Fibroblast of mammary gland (primary cell): ENCODE results near the gene UBAP2.
"Not testable (repeated sequence)": the region's sequence is repeated elsewhere in the genome, so short reads cannot be mapped to it uniquely, and the experiment has no call there.

Source experiments
- DNase-seq: peaks from one replicate; pipeline ENCODE4 v3.0.0-alpha.2; 2010; ENCODE audit warnings: low read depth
- H3K4me3 ChIP-seq: 2 replicates; pipeline ENCODE4 v1.5.1; 2011; ENCODE audit warnings: low read depth, mild to moderate bottlenecking, low read length, moderate library complexity; ENCODE audit not compliant: control insufficient read depth
- TF ChIP-seq, protein P1 (sequence below): conservative IDR thresholded peaks from 2 replicates; pipeline ENCODE4 v1.5.1; 2011; ENCODE audit warnings: low read depth, low read length, inconsistent platforms; ENCODE audit not compliant: control insufficient read depth, insufficient read depth

UBAP2 gene

DNA sequence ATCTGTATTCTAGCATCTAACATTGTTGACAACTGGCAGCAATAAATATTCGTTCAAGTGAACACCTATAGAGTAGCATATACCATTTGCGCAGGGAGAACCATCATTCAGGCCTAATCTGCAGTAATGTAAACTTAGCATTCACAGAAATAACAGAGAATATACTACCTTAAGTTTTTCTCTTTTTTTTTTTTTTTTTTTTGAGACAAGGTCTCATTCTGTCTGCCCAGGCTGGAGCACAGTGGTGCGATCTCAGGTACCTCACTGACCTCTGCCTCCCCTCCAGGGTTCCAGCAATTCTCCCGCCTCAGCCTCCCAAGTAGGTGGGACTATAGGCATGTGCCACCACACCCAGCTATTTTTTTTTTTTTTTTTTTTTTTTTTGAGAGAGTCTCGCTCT lies 12.1 kb downstream of the UBAP2 start:
- DNase-seq = no peak
- H3K4me3 ChIP-seq = no peak overlapping the region

DNA sequence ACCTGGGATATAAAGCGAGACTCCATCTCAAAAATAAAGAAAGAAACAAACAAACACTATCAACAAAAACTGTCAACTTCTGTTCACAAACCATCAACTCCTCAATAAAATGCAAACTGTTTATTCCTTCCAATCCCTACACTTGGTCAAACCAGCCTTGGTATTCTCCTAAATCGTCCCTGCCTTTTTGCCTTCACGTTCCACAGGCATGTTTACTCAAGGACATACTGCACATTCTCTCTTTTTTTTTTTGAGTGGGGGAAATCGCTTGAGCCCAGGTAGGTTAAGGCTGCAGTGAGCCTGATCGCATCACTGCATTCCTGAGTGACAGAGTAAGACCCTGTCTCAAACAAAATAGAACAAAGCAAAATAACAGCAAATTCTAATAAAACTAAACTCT lies 13.0 kb downstream of the UBAP2 start:
- TF ChIP-seq, protein P1, sequence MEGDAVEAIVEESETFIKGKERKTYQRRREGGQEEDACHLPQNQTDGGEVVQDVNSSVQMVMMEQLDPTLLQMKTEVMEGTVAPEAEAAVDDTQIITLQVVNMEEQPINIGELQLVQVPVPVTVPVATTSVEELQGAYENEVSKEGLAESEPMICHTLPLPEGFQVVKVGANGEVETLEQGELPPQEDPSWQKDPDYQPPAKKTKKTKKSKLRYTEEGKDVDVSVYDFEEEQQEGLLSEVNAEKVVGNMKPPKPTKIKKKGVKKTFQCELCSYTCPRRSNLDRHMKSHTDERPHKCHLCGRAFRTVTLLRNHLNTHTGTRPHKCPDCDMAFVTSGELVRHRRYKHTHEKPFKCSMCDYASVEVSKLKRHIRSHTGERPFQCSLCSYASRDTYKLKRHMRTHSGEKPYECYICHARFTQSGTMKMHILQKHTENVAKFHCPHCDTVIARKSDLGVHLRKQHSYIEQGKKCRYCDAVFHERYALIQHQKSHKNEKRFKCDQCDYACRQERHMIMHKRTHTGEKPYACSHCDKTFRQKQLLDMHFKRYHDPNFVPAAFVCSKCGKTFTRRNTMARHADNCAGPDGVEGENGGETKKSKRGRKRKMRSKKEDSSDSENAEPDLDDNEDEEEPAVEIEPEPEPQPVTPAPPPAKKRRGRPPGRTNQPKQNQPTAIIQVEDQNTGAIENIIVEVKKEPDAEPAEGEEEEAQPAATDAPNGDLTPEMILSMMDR = no peak
- no peak overlapping the region for H3K4me3 ChIP-seq
- no peak for DNase-seq

More for the DNA sequence above, 12.1 kb downstream of the UBAP2 start:
- TF ChIP-seq, protein P1 = no peak

DNA sequence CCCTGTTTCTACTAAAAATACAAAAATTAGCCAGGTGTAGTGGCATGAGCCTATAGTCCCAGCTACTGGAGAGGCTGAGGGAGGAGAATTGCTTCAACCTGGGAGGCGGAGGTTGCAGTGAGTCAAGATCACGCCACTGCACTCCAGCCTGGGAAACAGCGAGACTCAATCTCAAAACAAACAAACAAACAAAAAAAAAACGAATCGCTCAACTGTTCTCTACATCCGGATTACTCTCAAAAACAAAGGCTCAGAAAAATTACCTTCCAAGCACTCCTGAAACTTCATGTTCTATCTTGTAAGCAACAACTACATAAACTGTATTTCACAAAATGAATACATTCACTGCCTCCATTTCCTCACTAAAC lies 14.0 kb downstream of the UBAP2 start:
- H3K4me3 ChIP-seq = no peak overlapping the region
- no peak for DNase-seq
- TF ChIP-seq, protein P1 = no peak

DNA sequence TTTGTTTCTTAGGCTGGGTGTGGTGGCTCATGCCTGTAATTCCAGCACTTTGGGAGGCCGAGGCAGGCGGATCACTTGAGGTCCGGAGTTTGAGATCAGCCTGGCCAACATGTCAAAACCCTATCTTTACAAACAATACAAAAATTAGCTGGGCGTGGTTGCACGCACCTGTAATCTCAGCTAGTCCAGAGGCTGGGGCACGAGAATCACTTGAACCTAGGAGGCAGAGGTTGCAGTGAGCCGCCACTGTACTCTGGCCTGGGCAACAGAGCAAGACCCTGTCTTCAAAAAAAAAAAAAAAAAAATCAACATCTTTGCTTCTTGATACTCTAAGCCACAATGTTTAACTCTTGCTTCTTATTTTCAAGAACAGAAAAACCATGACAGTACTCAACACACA lies 16.1 kb downstream of the UBAP2 start:
- DNase-seq = no peak
- TF ChIP-seq, protein P1 = no peak
- H3K4me3 ChIP-seq = no peak overlapping the region

DNA sequence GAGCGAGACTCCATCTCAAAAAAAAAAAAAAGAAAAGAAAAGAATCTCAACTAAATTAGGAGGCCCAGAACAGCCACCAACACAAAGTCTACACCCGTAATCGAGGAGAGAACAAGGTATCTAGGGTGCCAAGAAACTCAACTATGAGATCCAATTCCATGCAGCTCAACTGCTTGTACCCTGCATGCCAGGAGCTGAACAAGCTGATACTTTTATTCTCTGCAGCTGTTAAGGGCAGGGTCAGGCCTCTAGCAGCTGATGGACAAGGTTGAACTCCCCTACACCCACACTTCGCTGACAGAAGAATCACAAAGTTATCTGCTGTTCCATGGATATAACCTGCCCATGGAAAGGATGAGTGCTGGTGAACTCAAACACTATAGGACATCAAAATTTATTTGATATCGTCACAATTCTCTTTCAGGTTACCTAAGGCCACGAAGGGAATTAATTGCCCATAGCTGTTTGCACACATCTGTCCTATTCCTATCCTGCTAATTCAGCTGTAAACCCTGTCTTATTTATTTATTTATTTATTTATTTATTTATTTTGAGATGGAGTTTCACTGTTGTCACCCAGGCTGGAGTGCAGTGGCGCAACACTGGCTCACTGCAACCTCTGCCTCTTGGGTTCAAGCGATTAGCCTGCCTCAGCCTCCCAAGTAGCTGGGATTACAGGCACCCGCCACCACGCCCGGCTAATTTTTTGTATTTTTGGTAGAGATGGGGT lies 20.7 kb downstream of the UBAP2 start:
- TF ChIP-seq, protein P1 = no peak
- DNase-seq = no peak
- H3K4me3 ChIP-seq = no peak overlapping the region

DNA sequence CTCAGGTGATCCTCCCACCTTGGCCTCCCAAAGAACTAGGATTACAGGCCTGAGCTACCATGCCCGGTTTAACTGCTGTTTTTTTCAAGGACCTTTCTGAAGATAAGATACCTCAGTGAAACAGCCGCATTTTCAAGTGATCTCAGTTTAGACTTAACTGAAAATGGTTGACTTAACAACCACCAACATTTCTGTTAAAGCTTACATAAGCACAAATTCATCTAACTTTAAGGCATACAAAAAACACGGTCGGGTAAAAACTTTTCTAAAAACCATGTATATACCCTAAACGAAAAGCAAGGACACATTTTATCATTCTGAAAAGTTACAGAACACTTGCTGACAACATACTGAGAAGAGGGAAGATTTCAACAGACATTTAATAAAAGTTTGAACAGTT lies 22.9 kb downstream of the UBAP2 start:
- TF ChIP-seq, protein P1 = no peak
- H3K4me3 ChIP-seq = no peak overlapping the region
- no peak for DNase-seq

DNA sequence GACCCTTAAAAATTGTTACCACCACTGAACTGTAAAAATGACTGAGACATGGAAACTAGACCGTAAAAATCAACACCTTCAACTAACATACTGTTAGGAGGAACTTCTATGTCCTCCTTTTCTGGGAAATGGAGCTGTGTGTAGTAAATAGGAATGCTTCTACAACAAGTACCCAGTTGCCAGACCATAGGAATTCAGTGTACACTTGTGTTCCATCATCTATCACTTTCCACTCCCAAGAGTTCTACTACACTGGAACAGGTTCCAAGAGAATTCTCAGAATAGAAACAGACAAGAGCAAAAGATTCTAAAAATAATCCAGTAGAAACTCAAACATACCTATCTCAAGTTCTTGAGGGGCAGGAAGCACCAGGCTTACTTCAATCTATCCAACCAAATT lies 23.6 kb downstream of the UBAP2 start:
- no peak for DNase-seq
- TF ChIP-seq, protein P1 = no peak
- H3K4me3 ChIP-seq = no peak overlapping the region

DNA sequence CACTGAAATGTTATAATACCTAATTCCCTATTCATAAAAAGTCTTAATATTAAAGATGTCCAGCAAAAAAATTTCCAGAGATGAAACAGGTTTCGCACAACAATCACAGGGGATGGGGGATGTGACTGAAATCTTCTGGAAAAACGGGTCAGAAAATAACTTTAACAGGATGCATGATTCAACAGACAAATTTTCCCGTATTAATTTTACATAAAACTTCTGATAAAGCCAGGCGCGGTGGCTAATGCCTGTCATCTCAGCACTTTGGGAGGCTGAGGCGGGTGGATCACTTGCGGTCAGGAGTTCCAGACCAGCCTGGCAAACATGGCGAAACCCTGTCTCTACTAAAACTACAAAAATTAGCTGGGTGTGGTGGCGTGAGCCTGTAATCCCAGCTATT lies 24.2 kb downstream of the UBAP2 start:
- DNase-seq, H3K4me3 ChIP-seq: not testable (repeated sequence)
